Spleen (tissue), 11 donors: ENCODE results near the gene ETV6. TPM values are rescaled to one million over a fixed set of nuclear protein-coding genes. Genes with fewer than 3 reads are reported as not detected.

Experiments
- DNase-seq: peaks from one replicate; pipeline ENCODE4 v3.0.0-alpha.2; 2020
- H3K27ac ChIP-seq, 8 donors: fragments of 200-600 bp; sonication (generic) in 7 of 8; 1 replicate in 4 of 8; 2 replicates in 4 of 8; pipeline versions ENCODE4 v1.5.0 to v1.8.0; 2016 to 2021; ENCODE audit warnings: inconsistent platforms in 4 of 8, mild to moderate bottlenecking in 4 of 8, moderate library complexity in 1 of 8
- H3K27me3 ChIP-seq, 7 donors: fragments of 200-600 bp; sonication (generic) in 6 of 7; replicated peaks in 1 of 7; 1 replicate in 4 of 7; 2 replicates in 3 of 7; pipeline versions ENCODE4 v1.5.0 to v1.8.0; 2016 to 2021; ENCODE audit warnings: inconsistent platforms in 3 of 7, mild to moderate bottlenecking in 1 of 7
- H3K36me3 ChIP-seq, 6 donors: fragments of 200-600 bp; sonication (generic) in 5 of 6; 1 replicate in 4 of 6; 2 replicates in 2 of 6; pipeline versions ENCODE4 v1.5.0 to v1.8.0; 2016 to 2021; ENCODE audit warnings: inconsistent platforms in 2 of 6
- H3K4me1 ChIP-seq, 6 donors: fragments of 200-600 bp; sonication (generic) in 5 of 6; 1 replicate in 3 of 6; 2 replicates in 3 of 6; pipeline versions ENCODE4 v1.5.0 to v1.8.0; 2016 to 2021; ENCODE audit warnings: inconsistent platforms in 3 of 6
- H3K4me3 ChIP-seq, 8 donors: fragments of 200-600 bp; sonication (generic) in 7 of 8; 1 replicate in 4 of 8; 2 replicates in 4 of 8; pipeline versions ENCODE4 v1.5.0 to v1.8.0; 2016 to 2021; ENCODE audit warnings: inconsistent platforms in 4 of 8, mild to moderate bottlenecking in 4 of 8, moderate library complexity in 2 of 8
- H3K9me3 ChIP-seq, 8 donors: fragments of 200-600 bp; sonication (generic) in 7 of 8; 1 replicate in 4 of 8; 2 replicates in 4 of 8; pipeline versions ENCODE4 v1.5.0 to v1.8.0; 2016 to 2021; ENCODE audit warnings: inconsistent platforms in 4 of 8
- CTCF ChIP-seq, 11 experiments: fragments of 200-600 bp in 7 of 11; fragments of 450-650 bp in 4 of 11; sonication (generic) in 4 of 11; IDR thresholded peaks in 8 of 11; conservative IDR thresholded peaks in 3 of 11; 1 replicate in 7 of 11; 2 replicates in 4 of 11; pipeline versions ENCODE4 v1.4.0 to v1.8.0; 2016 to 2021; ENCODE audit warnings: antibody characterized with exemption in 11 of 11, inconsistent platforms in 4 of 11, mild to moderate bottlenecking in 1 of 11
- POLR2A ChIP-seq, 3 donors: fragments of 450-650 bp; IDR thresholded peaks; one replicate each; pipeline ENCODE4 v1.5.1; 2017; ENCODE audit warnings: antibody characterized with exemption in 3 of 3, mild to moderate bottlenecking in 1 of 3
- POLR2AphosphoS5 ChIP-seq, 3 donors: sonication (generic); formaldehyde crosslinking; IDR thresholded peaks; one replicate each; pipeline ENCODE4 v1.5.1; 2017; ENCODE audit warnings: antibody characterized with exemption in 3 of 3
- WGBS, 5 donors: extraction: QIAGEN DNeasy Blood & Tissue Kit in 3 of 5; methylation state at CpG; one replicate each; pipeline versions ENCODE4 v1.1.5 to v1.1.7; 2013 to 2018; 5-methylcytosine and 5-hydroxymethylcytosine counted together
- intact Hi-C: fragments of 100-400 bp; cut with DNase I; formaldehyde crosslinking; loops from one replicate; pipeline ENCODE4 v1.15.0; 2023; ENCODE audit warnings: low total_unique reads
- polyA plus RNA-seq, 3 donors: library from polyadenylated mRNA; stranded (reverse); fragments of 200-250 nt; gene quantifications; one replicate each; pipeline ENCODE4 v1.2.1, GENCODE V29; 2013
- total RNA-seq, 7 donors: library from RNA; depleted of rRNA in 3 of 7; stranded (reverse); fragments of >200 nt in 3 of 7; fragmentation: NEBNext Ultra II Directional in 4 of 7; extraction: Animal tissue kit (Norgen Biotek cat#: 25700) in 4 of 7; gene quantifications; one replicate each; pipeline versions ENCODE4 v1.1.0 to v1.2.1, GENCODE V29; 2016 to 2021
- donor health status: healthy with polysubstance abuse.
- donor health status: DM: no; HTN: no; CAD: no; lungs with moderate emphysema.
- donor health status: DM: no; HTN: no; CAD: no.
- donor health status: Bipolar disorder and iron deficiency.
- donor health status: healthy.
- donor health status: DM: no; HTN: no; CAD: no.
- donor health status: DM: yes; HTN: yes; CAD: no.

The ETV6 gene
- total and polyA plus RNA-seq, 10 donors = 7.2 to 116 (median 57.8) TPM

- no peak for DNase-seq
- 86 to 91% (median 89%) methylated on average over 7 of the region's 7 CpGs for WGBS, 5 donors
- Histone ChIP-seq H3K9me3 (peaks cover 0 to 4% (median 0%) of the 10 kb centered on the region in 8 donors), H3K36me3 (no peaks in the 10 kb centered on the region), H3K27ac (peak overlapping the region in 3 of 8 donors; percentile 29 to 57 (median 29)), H3K27me3 (no peaks in the 10 kb centered on the region), H3K4me1 (peaks cover 21 to 85% (median 69%) of the 10 kb centered on the region in 6 donors), H3K4me3 (no peak overlapping the region)
- intact Hi-C loops = no loop called here
- no peak for TF ChIP-seq CTCF (IDR thresholded peaks at IDR 0.05 in 8 of 11, conservative IDR thresholded peaks at IDR 0.05 in 3 of 11)
- no peak for TF ChIP-seq POLR2AphosphoS5 (IDR thresholded peaks at IDR 0.05)
- no peak for TF ChIP-seq POLR2A (IDR thresholded peaks at IDR 0.05)
These were observed 35.3 kb downstream of the ETV6 start for GRCh38 chr12:11684811-11685210.

GRCh38 chr12:11685316-11685715, 35.8 kb downstream of the ETV6 start:
- peaks cover 21 to 81% (median 68%) of the 10 kb centered on the region in 6 donors for H3K4me1 ChIP-seq
- WGBS, 5 donors = 32 to 55% (median 35%) methylated on average over 3 of the region's 3 CpGs

GRCh38 chr12:11685716-11686115, 36.2 kb downstream of the ETV6 start:
- 51 to 79% (median 75%) methylated on average over 2 of the region's 2 CpGs for WGBS, 5 donors
- peaks cover 0 to 4% (median 0%) of the 10 kb centered on the region in 8 donors for H3K9me3 ChIP-seq

More at GRCh38 chr12:11685316-11685715, 35.8 kb downstream of the ETV6 start:
- intact Hi-C loops = no loop called here
- no peak overlapping the region for H3K4me3 ChIP-seq
- H3K9me3 ChIP-seq = peaks cover 0 to 4% (median 0%) of the 10 kb centered on the region in 8 donors
- no peak for TF ChIP-seq POLR2A (IDR thresholded peaks at IDR 0.05)
- TF ChIP-seq CTCF (IDR thresholded peaks at IDR 0.05 in 8 of 11, conservative IDR thresholded peaks at IDR 0.05 in 3 of 11) = no peak
- no peak for TF ChIP-seq POLR2AphosphoS5 (IDR thresholded peaks at IDR 0.05)
- DNase-seq = no peak
- no peaks in the 10 kb centered on the region for H3K27me3 ChIP-seq
- H3K36me3 ChIP-seq = no peaks in the 10 kb centered on the region
- H3K27ac ChIP-seq = peak overlapping the region in 3 of 8 donors; percentile 29 to 57 (median 29)

More at GRCh38 chr12:11685716-11686115, 36.2 kb downstream of the ETV6 start:
- no peak for TF ChIP-seq POLR2AphosphoS5 (IDR thresholded peaks at IDR 0.05)
- TF ChIP-seq CTCF (IDR thresholded peaks at IDR 0.05 in 8 of 11, conservative IDR thresholded peaks at IDR 0.05 in 3 of 11) = no peak
- TF ChIP-seq POLR2A (IDR thresholded peaks at IDR 0.05) = no peak
- intact Hi-C loops = no loop called here
- H3K27me3 ChIP-seq = no peaks in the 10 kb centered on the region
- H3K4me3 ChIP-seq = no peak overlapping the region
- peaks cover 21 to 81% (median 67%) of the 10 kb centered on the region in 6 donors for H3K4me1 ChIP-seq
- no peak for DNase-seq
- peak overlapping the region in 4 of 8 donors; percentile 13 to 57 (median 28) for H3K27ac ChIP-seq
- H3K36me3 ChIP-seq = no peaks in the 10 kb centered on the region
